OCI-LY1 (cell line): ENCODE results near the gene GRB10.

Experiments used
- H2AFZ ChIP-seq: fragments of 200-600 bp; sonication (generic), shearing (Covaris generic); 2 replicates; pipeline ENCODE4 v1.6.0; 2014; ENCODE audit warnings: antibody characterized with exemption, mild to moderate bottlenecking, low read length
- H3F3A ChIP-seq: fragments of 200-600 bp; sonication (generic), shearing (Covaris generic); 2 replicates; pipeline ENCODE4 v1.6.0; 2014; ENCODE audit warnings: mild to moderate bottlenecking, antibody characterized with exemption, low read length, moderate library complexity; ENCODE audit not compliant: insufficient read depth
- H3K27ac ChIP-seq: fragments of 200-600 bp; sonication (generic); 2 replicates; pipeline ENCODE4 v1.5.1; 2014; ENCODE audit warnings: low read length, mixed run types, mild to moderate bottlenecking, low read depth; ENCODE audit not compliant: poor library complexity, severe bottlenecking
- H3K27me3 ChIP-seq: fragments of 200-600 bp; sonication (generic); 2 replicates; pipeline ENCODE4 v1.6.0; 2014; ENCODE audit warnings: antibody characterized with exemption, mild to moderate bottlenecking, low read length, moderate library complexity; ENCODE audit not compliant: insufficient read depth
- H3K36me3 ChIP-seq: fragments of 200-600 bp; sonication (generic); 2 replicates; pipeline ENCODE4 v1.6.1; 2014; ENCODE audit warnings: mild to moderate bottlenecking, antibody characterized with exemption, low read length, moderate library complexity, mixed read lengths; ENCODE audit not compliant: insufficient read depth
- H3K4me1 ChIP-seq: fragments of 200-600 bp; sonication (generic); 2 replicates; pipeline ENCODE4 v1.5.1; 2014; ENCODE audit warnings: mild to moderate bottlenecking, low read length, moderate library complexity; ENCODE audit not compliant: insufficient read depth, severe bottlenecking
- H3K4me2 ChIP-seq: fragments of 200-600 bp; sonication (generic), shearing (Covaris generic); 2 replicates; pipeline ENCODE4 v1.6.1; 2014; ENCODE audit warnings: low read length
- H3K4me3 ChIP-seq: fragments of 200-600 bp; sonication (generic); 2 replicates; pipeline ENCODE4 v1.5.1; 2014; ENCODE audit warnings: low read length, low read depth, mild to moderate bottlenecking, mixed read lengths; ENCODE audit not compliant: poor library complexity, severe bottlenecking
- H3K79me2 ChIP-seq: fragments of 200-600 bp; shearing (Covaris generic); 2 replicates; pipeline ENCODE4 v1.6.1; 2016; ENCODE audit warnings: mixed run types, low read length, mixed read lengths; ENCODE audit not compliant: insufficient read depth
- H3K9ac ChIP-seq: fragments of 200-600 bp; sonication (generic), shearing (Covaris generic); 2 replicates; pipeline ENCODE4 v1.6.1; 2014; ENCODE audit warnings: mild to moderate bottlenecking, low read length, mixed read lengths
- H3K9me2 ChIP-seq: fragments of 200-600 bp; sonication (generic), shearing (Covaris generic); 2 replicates; pipeline ENCODE4 v1.6.1; 2014; ENCODE audit warnings: low read depth, mild to moderate bottlenecking, low read length, mixed read lengths
- H3K9me3 ChIP-seq: fragments of 200-600 bp; shearing (Covaris generic); 2 replicates; pipeline ENCODE4 v1.6.1; 2014; ENCODE audit warnings: low read length, mixed read lengths
- H4K20me1 ChIP-seq: fragments of 200-600 bp; sonication (generic), shearing (Covaris generic); 2 replicates; pipeline ENCODE4 v1.6.0; 2016; ENCODE audit warnings: mild to moderate bottlenecking, low read length; ENCODE audit not compliant: insufficient read depth
- CTCF ChIP-seq: fragments of 200-600 bp; sonication (generic), shearing (Covaris generic); IDR thresholded peaks from 2 replicates; pipeline ENCODE4 v1.5.1; 2017; ENCODE audit warnings: mild to moderate bottlenecking, antibody characterized with exemption, low read length, moderate library complexity, mixed read lengths
- EZH2 ChIP-seq: fragments of 200-600 bp; sonication (generic), shearing (Covaris generic); IDR thresholded peaks from 2 replicates; pipeline ENCODE4 v1.8.0; 2017; ENCODE audit warnings: borderline replicate concordance, mixed run types, mild to moderate bottlenecking, antibody characterized with exemption, low read length, moderate library complexity, mixed read lengths

The GRB10 gene

DNA sequence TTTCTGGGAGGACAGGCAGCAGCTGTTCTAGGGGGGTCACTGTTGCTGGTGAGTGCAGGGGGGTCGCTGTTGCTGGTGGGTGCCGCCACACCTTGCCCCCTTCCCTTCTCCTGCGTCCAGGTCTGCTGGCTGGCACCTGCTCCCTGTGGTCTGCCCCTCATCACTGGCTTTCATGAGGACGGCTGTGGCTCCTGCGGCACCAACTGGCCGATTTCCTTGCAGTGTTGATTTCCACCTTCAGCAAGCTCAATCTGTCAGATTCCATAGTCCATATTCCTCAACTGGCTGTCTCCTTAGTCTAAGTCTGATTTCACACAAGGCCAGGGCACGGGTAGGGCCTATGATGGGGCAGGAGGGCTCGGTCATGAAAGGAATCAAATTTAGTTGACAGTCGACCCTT is 23.4 kb upstream of the GRB10 start:
- Histone ChIP-seq H3K4me3 (no peak overlapping the region), H2AFZ (no peak overlapping the region), H3K36me3 (no peaks in the 10 kb centered on the region), H3K9ac (no peak overlapping the region), H3K4me2 (no peak overlapping the region), H3F3A (no peaks in the 10 kb centered on the region), H3K79me2 (no peaks in the 10 kb centered on the region), H3K4me1 (no peaks in the 10 kb centered on the region), H3K27ac (no peak overlapping the region), H3K27me3 (0 out of 2 replicates have a peak, but pooled peaks cover 4% of the 10 kb centered on the region), H3K9me2 (no peaks in the 10 kb centered on the region), H3K9me3 (no peaks in the 10 kb centered on the region), H4K20me1 (no peaks in the 10 kb centered on the region)
- TF ChIP-seq CTCF (no peak), EZH2 (no peak)

DNA sequence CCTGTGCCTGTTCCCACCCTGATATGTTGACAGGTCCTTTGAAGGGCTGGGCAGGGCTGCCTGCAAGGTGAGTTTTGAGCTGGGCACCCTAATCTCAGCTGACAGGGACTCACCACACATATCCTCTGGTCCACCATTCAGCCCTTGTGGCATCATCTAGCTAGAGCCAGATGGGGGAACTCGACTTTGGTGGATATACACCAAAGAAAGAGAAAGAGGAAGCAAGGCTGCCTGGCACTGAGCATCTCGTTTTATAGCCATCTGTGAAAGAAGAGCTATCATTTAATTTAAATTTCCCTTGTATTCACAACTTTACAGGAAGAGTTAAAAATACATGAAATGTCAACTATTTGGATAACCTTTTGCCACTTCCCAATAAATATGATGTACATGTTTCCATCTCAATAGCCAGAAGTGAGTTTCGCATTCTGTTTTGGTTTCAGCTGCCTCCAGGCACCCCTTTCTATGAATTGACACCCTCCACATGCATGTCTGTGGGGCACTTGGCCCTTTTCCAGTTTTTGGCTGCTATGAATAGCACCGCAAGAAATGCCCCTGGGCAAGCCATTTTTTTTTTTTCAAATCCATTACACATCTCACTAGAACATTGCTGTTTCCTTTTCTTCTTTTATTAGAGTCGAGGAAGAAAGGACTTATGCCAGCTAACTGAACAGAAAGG is 22.9 kb upstream of the GRB10 start:
- H3K4me1 ChIP-seq, result no peaks in the 10 kb centered on the region
- no peak for TF ChIP-seq CTCF
- TF ChIP-seq EZH2, result no peak
- H3K9me3 ChIP-seq, result no peaks in the 10 kb centered on the region
- H3K4me2 ChIP-seq, result no peak overlapping the region
- 0 out of 2 replicates have a peak, but pooled peaks cover 4% of the 10 kb centered on the region for H3K27me3 ChIP-seq
- no peak overlapping the region for H3K9ac ChIP-seq
- no peaks in the 10 kb centered on the region for H3F3A ChIP-seq
- no peak overlapping the region for H3K27ac ChIP-seq
- no peak overlapping the region for H2AFZ ChIP-seq
- no peaks in the 10 kb centered on the region for H3K9me2 ChIP-seq
- no peaks in the 10 kb centered on the region for H3K36me3 ChIP-seq
- no peaks in the 10 kb centered on the region for H4K20me1 ChIP-seq
- H3K4me3 ChIP-seq, result no peak overlapping the region
- H3K79me2 ChIP-seq, result no peaks in the 10 kb centered on the region

GRCh38 chr7:50803359-50804337 is 21.0 kb upstream of the GRB10 start:
- H4K20me1 ChIP-seq, result no peaks in the 10 kb centered on the region
- H3K79me2 ChIP-seq, result no peaks in the 10 kb centered on the region
- no peaks in the 10 kb centered on the region for H3F3A ChIP-seq
- TF ChIP-seq EZH2 (no peak), CTCF (no peak)
- no peak overlapping the region for H3K4me2 ChIP-seq
- no peak overlapping the region for H2AFZ ChIP-seq
- H3K27ac ChIP-seq, result no peak overlapping the region
- H3K9ac ChIP-seq, result no peak overlapping the region
- H3K9me2 ChIP-seq, result no peaks in the 10 kb centered on the region
- 0 out of 2 replicates have a peak, but pooled peaks cover 4% of the 10 kb centered on the region for H3K27me3 ChIP-seq
- H3K4me1 ChIP-seq, result no peaks in the 10 kb centered on the region
- no peaks in the 10 kb centered on the region for H3K36me3 ChIP-seq
- no peak overlapping the region for H3K4me3 ChIP-seq
- H3K9me3 ChIP-seq, result no peaks in the 10 kb centered on the region
